Right renal pelvis (tissue), 4 donors: ENCODE data around the gene FAM13C. TPM values are rescaled to one million over a fixed set of nuclear protein-coding genes. Genes with fewer than 3 reads are reported as not detected.
A peak's percentile ranks its signal among the peaks of the same experiment; 100 is the strongest.

ENCODE experiments used
- DNase-seq, 4 donors: peaks; one replicate each; pipeline ENCODE4 v3.0.0-alpha.2; 2013; ENCODE audit warnings: low read depth in 4 of 4, low spot score in 3 of 4, missing footprints in 1 of 4
- polyA plus RNA-seq, 4 donors: library from polyadenylated mRNA; unstranded; fragments of 120-200 nt; gene quantifications; one replicate each; pipeline ENCODE4 v1.2.1, GENCODE V29; 2013; ENCODE audit not compliant: insufficient read length in 4 of 4

The FAM13C gene
- polyA plus RNA-seq, 4 donors, result 7.2 to 10.8 (median 9.0) TPM

DNA sequence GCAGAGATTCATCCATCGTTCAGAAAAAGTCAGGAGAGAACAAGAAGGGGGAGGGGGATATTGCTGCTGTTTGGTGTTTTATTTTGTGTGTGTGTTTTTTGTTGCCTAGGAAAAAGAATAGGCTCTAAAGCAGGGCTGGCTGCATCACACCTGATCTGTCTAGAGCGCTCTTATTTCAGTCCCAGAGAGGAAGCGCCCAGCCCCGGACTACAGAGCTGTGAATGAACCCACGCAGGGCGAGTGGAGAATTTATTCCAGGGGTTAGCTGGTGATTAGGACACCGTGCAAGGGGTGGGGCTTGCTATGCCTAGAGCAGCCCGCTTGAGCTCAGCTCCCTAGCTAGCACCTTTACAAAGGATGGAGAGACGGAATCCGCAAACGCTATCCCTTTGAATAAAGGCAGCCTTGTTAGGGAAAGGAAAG lies 621 bp upstream of the FAM13C start:
- peak in 3 of 4 donors; percentile 25 to 39 (median 38) for DNase-seq

- no peak for DNase-seq
Measured at GRCh38 chr10:59361663-59362143, 646 bp downstream of the FAM13C start.

GRCh38 chr10:59360605-59361405 lies 1.5 kb downstream of the FAM13C start:
- DNase-seq, result no peak

DNA sequence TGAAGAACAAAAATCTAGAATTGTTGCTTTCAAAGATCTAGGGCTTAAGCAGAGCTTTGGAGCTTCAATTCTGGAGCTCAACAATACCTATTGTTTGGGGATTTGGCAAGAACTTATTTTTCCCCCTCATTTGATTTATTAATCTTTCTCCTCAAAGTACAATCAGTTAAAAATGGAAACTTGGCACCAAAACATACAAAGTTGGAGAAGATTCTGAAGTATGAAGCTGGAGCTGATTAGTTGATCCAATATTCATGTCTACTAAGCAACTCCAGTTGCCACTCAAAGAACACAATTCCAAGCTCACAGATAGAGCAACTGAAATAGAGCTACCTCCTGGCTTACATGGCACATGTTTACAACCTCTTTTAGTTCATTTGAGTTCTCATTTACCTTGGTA lies 3.8 kb downstream of the FAM13C start:
- no peak for DNase-seq

GRCh38 chr10:59354434-59354833 lies 7.9 kb downstream of the FAM13C start:
- DNase-seq, result no peak

GRCh38 chr10:59350558-59350957 lies 11.8 kb downstream of the FAM13C start:
- no peak for DNase-seq

- no peak for DNase-seq
Measured at GRCh38 chr10:59346321-59346720, 16.0 kb downstream of the FAM13C start.

DNA sequence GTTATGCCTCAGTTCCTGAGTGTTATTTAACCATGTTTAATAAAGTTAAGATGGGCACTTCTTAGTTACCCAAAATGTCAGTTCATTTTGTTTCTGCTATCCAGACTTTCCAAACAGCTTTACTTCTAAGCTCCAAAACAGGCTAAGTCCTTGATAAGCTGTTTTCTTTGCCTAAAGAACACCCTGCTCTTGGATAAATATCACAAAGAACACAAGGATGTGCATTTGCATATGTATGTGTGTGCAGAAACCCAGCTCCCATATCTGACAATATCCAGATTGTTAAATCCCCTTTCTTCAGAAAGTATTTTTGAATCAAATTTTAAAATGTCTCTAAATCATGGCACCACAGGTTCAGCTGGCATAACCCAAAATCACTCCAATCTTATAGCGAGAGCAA lies 19.6 kb downstream of the FAM13C start:
- no peak for DNase-seq

DNA sequence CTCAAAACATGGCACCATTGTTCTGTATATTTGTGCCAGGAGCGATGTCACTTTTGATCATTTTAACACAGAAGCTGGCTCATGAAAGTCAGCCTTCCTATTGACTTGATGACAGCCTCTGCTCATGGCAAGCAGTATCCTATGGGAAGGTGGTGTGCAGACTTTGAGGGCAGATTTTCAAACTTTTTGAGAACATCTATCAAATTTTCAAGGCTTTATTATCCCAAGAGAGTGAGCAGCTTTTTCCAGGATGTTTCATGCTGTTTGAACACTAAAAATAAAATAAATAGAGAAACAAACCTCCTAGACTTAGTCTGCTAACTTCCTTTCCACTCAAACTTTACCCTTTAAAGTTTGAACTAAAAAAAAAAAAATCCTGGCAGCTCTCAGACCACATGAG lies 20.3 kb downstream of the FAM13C start:
- no peak for DNase-seq

DNA sequence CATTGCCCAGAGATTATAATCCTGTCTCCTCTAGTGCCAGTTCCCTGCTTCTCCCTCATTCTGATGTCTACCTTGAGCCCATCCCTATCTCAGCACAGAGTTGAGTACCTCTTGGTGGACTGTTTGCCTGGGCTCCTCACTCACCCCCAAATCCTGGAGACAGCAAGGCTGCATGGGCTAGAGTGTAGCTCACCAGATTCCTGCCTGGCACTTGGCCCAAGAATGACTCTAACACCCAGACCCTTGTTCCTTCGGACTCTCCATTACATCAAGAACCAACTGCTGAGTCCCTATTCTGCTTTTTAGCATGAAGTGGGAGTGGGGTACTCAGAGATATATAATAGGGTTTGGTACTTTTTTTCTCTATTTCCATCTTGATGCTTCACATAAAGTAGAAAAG lies 22.1 kb downstream of the FAM13C start:
- DNase-seq, result no peak

GRCh38 chr10:59339351-59339750 lies 23.0 kb downstream of the FAM13C start:
- no peak for DNase-seq

DNA sequence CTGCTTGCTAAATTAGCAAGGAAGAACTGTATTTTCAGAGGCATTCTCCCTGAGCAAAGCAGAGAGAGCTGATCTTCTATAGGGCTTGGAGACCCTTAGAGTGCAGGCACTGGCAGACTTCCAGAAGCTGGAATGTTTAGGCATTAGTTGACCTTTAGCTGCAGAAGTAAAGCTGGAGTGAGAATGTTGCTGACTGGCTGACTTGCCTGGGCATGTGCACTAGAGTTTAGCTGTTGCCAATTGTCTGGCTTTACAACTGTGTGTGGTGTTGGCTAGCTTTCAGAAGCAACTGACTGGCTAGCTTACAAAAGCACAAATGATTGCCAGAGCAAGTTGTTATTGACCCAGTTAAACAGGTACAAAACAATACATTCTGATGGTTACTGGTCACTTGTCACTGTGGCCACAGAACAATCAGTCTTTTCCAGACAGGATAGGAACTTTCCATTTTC lies 25.1 kb downstream of the FAM13C start:
- DNase-seq, result no peak

DNA sequence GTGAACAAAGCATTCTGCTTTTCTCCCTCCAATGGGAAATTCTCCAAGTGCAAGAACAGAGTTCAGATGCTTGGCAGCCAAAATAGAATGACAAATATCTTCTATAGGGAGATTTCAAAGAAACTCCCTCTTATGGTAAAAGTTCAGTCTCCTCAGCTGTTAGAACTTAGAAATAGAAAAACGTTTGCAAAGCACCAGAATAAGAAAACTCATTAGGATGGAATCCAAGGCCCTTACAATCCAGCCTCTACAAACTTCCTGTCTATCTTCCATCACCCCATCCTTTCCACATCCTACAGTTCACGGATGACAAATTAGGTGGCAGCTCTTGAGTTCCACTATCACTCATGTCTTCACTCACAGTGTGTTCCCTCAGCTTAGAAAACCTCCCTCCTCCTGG lies 25.7 kb downstream of the FAM13C start:
- no peak for DNase-seq

GRCh38 chr10:59335497-59335896 lies 26.9 kb downstream of the FAM13C start:
- no peak for DNase-seq

GRCh38 chr10:59333701-59334100 lies 28.6 kb downstream of the FAM13C start:
- DNase-seq, result no peak

DNA sequence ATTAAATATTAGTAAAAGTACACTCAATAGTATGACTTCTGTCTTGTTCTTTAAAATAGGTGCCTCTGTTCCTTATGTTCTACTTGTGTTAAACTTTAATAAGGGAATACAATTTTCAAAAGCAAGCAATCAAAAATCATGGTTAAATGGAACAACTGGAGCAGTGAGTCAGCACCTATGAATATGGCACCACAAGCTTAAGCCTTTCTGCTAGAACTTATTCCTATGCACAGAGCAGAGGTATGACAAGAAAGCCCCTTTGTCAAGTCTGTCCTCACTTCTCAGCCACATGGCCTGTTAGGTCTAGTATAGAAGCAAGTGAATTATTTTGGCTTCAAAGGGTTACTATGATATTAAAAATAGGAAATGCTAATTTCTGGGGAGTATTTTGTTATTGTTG lies 29.8 kb downstream of the FAM13C start:
- DNase-seq, result no peak

DNA sequence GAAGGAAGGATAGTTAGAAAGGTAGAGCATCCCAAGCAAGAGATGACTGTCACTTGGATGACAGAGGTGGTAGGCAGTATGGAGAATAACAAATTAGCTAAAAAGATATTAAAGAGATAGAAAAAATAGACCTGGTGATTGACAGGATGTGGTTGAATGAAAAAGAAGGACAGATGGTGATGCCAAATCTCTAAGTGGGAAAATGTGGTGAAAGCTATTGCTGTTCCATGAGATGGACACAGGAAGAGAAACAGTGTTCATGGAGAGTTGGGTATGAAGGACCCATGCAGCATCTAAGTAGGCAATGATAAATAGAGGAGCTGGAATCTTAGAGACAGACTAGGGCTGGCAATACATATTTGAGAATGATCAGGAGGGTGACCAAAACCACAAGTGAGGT lies 30.7 kb downstream of the FAM13C start:
- DNase-seq, result no peak

GRCh38 chr10:59325116-59325515 lies 37.2 kb downstream of the FAM13C start:
- no peak for DNase-seq

DNA sequence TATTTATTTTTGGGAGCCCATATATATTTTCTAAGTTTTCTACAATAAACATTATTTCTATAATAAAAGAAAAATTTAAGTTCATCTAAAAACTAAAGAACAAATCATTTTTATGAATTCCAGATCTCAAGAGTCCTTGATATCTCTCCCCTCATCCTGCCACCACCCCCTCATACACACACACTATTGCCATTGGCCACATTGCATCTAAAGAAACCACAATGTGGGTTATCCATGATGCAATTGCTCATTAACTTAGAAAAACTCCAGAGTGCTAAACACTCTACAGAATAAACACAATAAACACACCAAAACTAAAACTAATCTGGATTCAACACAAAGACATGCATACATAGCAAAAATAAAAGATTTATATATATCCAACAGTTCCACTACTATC lies 37.8 kb downstream of the FAM13C start:
- DNase-seq, result no peak

GRCh38 chr10:59323831-59324401 lies 38.4 kb downstream of the FAM13C start:
- DNase-seq, result no peak

- DNase-seq, result no peak
Measured at GRCh38 chr10:59323036-59323459, 39.3 kb downstream of the FAM13C start.

GRCh38 chr10:59322131-59322530 lies 40.2 kb downstream of the FAM13C start:
- no peak for DNase-seq
